GM23248 (cell line): ENCODE results near the gene NAV2.

Source experiments
- EZH2 ChIP-seq: fragments of 200-600 bp; sonication (generic); IDR thresholded peaks from 2 replicates; pipeline ENCODE4 v1.6.1; 2018; ENCODE audit warnings: antibody characterized with exemption, mild to moderate bottlenecking; ENCODE audit not compliant: insufficient read depth, poor library complexity, severe bottlenecking
- EZH2phosphoT487 ChIP-seq: fragments of 200-600 bp; sonication (generic); IDR thresholded peaks from 2 replicates; pipeline ENCODE4 v1.6.1; 2018; ENCODE audit warnings: antibody characterized with exemption, moderate library complexity, mild to moderate bottlenecking, low read depth; ENCODE audit not compliant: insufficient read depth

DNA sequence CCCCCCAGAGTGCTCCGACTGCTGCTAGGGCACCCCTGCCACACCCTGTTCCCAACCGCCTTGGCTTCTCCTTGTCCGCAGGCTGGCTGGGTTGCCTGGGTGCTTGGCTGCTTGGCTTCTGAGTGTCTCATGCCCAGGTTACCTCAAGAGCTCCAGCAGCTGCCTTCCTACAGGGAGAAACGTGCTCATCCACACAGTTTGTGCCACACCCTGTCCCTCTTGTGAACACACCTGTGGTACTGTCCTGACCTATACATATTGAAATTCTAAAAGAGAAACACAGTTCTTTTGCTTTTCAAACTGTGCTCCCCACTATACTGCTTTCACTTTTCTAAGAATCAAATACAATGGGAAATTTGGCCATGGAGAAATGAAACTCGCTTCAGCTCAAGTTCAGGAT lies 256.2 kb downstream of the NAV2 start:
- no peak for TF ChIP-seq EZH2
- no peak for TF ChIP-seq EZH2phosphoT487
